GM06990 (cell line): ENCODE results near the gene PXMP2.

Experiments used
- DNase-seq: peaks from one replicate; pipeline ENCODE4 v3.0.0-alpha.2; 2011; ENCODE audit not compliant: insufficient read length; ENCODE audit errors: extremely low read depth
- H3K27me3 ChIP-seq: replicated peaks from 2 replicates; pipeline ENCODE4 v1.6.0; 2011; ENCODE audit warnings: low read length; ENCODE audit not compliant: control insufficient read depth, insufficient read depth
- H3K36me3 ChIP-seq: 2 replicates; pipeline ENCODE4 v1.5.1; 2011; ENCODE audit warnings: low read length; ENCODE audit not compliant: control insufficient read depth, insufficient read depth
- H3K4me3 ChIP-seq: replicated peaks from 2 replicates; pipeline ENCODE4 v1.5.1; 2011; ENCODE audit warnings: low read depth, mild to moderate bottlenecking, control low read depth, low read length
- CTCF ChIP-seq: IDR thresholded peaks from 2 replicates; pipeline ENCODE4 v1.5.1; 2011; ENCODE audit warnings: low read length, control low read depth, mild to moderate bottlenecking, inconsistent platforms; ENCODE audit not compliant: insufficient read depth, poor library complexity, severe bottlenecking

The PXMP2 gene

DNA sequence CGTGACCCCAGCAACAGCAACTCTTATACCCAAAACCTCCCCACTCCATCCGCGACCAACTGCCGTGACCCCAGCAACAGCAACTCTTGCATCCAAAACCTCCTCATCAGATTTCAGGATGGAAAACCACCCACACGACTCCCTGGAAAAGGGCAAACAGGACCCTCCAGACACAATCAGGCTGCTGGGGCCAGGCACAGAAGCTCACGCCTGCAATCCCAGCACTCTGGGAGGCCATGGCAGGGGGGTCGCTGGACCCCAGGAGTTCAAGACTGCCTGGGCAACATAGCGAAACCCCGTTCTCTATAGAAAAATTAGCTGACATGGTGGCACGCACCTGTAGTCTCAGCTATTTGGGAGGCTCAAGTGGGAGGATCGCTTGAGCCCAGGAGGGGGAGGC, 43.0 kb downstream of the PXMP2 start:
- no peak for TF ChIP-seq CTCF
- H3K4me3 ChIP-seq, result no peak overlapping the region
- peaks cover 51% of the 10 kb centered on the region for H3K36me3 ChIP-seq
- DNase-seq, result no peak
- H3K27me3 ChIP-seq, result no peaks in the 10 kb centered on the region

DNA sequence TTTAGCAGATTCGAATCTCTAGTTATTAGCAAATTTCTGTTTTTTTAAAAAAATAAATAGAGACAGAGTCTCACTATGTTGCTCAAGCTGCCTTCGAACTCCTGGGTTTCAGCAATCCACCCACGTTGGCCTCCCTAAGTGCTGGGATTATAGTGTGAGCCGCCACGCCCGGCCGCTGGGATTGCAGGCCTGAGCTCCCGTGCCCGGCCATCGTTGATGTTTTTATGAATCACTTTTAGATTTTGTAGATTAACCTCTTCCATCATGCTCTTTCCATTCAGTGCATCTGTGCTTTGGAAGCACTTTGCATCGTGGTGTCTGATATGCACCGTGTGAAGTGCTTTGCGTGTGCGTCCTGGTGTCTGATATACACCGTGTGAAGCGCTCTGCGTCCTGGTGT, 44.2 kb downstream of the PXMP2 start:
- no peak for DNase-seq
- Histone ChIP-seq H3K36me3 (peaks cover 54% of the 10 kb centered on the region), H3K27me3 (no peaks in the 10 kb centered on the region), H3K4me3 (no peak overlapping the region)
- no peak for TF ChIP-seq CTCF

DNA sequence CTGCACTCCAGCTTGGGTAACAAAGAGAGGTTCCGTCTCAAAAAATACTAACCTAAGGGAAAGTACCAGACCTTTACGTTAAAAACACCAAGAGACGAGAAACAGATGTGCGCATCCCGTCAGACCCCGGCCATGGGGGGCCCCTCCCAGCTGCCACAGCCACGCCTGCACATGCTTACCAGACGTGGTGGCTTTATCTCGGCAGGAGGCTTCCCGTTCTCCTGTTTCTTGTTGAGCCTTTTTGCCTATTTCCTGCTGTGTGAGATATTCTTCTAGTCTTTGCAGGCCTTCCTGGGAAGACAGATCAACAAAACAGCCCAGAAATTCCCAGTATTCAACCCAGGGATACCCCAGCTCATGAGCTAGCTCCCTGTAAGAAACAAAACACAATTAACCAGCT, 46.8 kb downstream of the PXMP2 start:
- Histone ChIP-seq H3K4me3 (no peak overlapping the region), H3K36me3 (peaks cover 48% of the 10 kb centered on the region), H3K27me3 (no peaks in the 10 kb centered on the region)
- TF ChIP-seq CTCF, result no peak
- no peak for DNase-seq

- no peak overlapping the region for H3K4me3 ChIP-seq
Measured at GRCh38 chr12:132735496-132735895, 48.1 kb downstream of the PXMP2 start.

GRCh38 chr12:132736378-132736777, 49.0 kb downstream of the PXMP2 start:
- no peak for DNase-seq
- Histone ChIP-seq H3K36me3 (peaks cover 51% of the 10 kb centered on the region), H3K4me3 (no peak overlapping the region), H3K27me3 (no peaks in the 10 kb centered on the region)
- no peak for TF ChIP-seq CTCF

More at GRCh38 chr12:132735496-132735895, 48.1 kb downstream of the PXMP2 start:
- no peak for DNase-seq
- Histone ChIP-seq H3K27me3 (no peaks in the 10 kb centered on the region), H3K36me3 (peaks cover 53% of the 10 kb centered on the region)
- TF ChIP-seq CTCF, result no peak

DNA sequence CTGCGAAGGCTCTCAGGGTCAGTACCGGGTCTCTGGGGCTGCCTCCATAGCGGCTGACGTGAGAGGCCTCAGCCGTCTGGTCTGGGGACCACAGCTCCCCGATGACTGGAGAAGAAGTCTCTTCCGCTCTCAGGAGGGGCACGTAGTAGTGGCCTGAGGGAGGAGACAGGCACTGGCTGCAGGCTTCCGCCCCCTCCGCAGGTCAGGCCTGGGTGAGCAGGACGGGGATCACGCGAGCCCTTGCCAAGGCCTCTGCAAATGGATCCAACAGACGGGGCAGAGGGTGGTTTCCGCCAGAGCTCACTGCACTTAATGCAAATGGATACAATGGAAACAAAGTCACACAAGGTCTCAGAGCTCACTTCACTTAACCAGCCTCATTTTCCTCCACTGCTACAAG, 49.5 kb downstream of the PXMP2 start:
- H3K36me3 ChIP-seq, result peaks cover 47% of the 10 kb centered on the region
- no peak for DNase-seq
- no peak overlapping the region for H3K4me3 ChIP-seq
- TF ChIP-seq CTCF, result no peak
- no peaks in the 10 kb centered on the region for H3K27me3 ChIP-seq
